ENCODE measurements around the gene JAK1.

Gene JAK1

GRCh38 chr1:64843675-64844074, 122.7 kb downstream of the JAK1 start:
- no peak for DNase-seq (ENCODE audit: low read depth, low spot score)
- no peak overlapping the region for H3K4me3 ChIP-seq (ENCODE audit: low read depth, low read length)
- TF ChIP-seq CTCF (IDR thresholded peaks at IDR 0.05; ENCODE audit: low read depth, low read length): no peak
- in situ Hi-C loops (cut with HindIII; ENCODE audit: low sequenced_read_pairs): no loop called here

GRCh38 chr1:64842224-64842623, 124.1 kb downstream of the JAK1 start:
- no peak for DNase-seq (ENCODE audit: low read depth, low spot score)
- in situ Hi-C loops (cut with HindIII; ENCODE audit: low sequenced_read_pairs): no loop called here
- H3K4me3 ChIP-seq (ENCODE audit: low read depth, low read length): no peak overlapping the region
- TF ChIP-seq CTCF (IDR thresholded peaks at IDR 0.05; ENCODE audit: low read depth, low read length): no peak

- in situ Hi-C loops (cut with HindIII; ENCODE audit: low sequenced_read_pairs): no loop called here
- no peak overlapping the region for H3K4me3 ChIP-seq (ENCODE audit: low read depth, low read length)
- DNase-seq (ENCODE audit: low read depth, low spot score): no peak
- TF ChIP-seq CTCF (IDR thresholded peaks at IDR 0.05; ENCODE audit: low read depth, low read length): no peak
These were observed 124.9 kb downstream of the JAK1 start for GRCh38 chr1:64841330-64842065.

GRCh38 chr1:64839732-64840405, 126.5 kb downstream of the JAK1 start:
- no peak for TF ChIP-seq CTCF (IDR thresholded peaks at IDR 0.05; ENCODE audit: low read depth, low read length)
- no peak for DNase-seq (ENCODE audit: low read depth, low spot score)
- in situ Hi-C loops (cut with HindIII; ENCODE audit: low sequenced_read_pairs): no loop called here
- no peak overlapping the region for H3K4me3 ChIP-seq (ENCODE audit: low read depth, low read length)

- in situ Hi-C loops (cut with HindIII; ENCODE audit: low sequenced_read_pairs): no loop called here
- no peak for DNase-seq (ENCODE audit: low read depth, low spot score)
- H3K4me3 ChIP-seq (ENCODE audit: low read depth, low read length): no peak overlapping the region
- no peak for TF ChIP-seq CTCF (IDR thresholded peaks at IDR 0.05; ENCODE audit: low read depth, low read length)
These were observed 127.1 kb downstream of the JAK1 start for GRCh38 chr1:64839261-64839660.

- H3K4me3 ChIP-seq (ENCODE audit: low read depth, low read length): no peak overlapping the region
- in situ Hi-C loops (cut with HindIII; ENCODE audit: low sequenced_read_pairs): no loop called here
- no peak for TF ChIP-seq CTCF (IDR thresholded peaks at IDR 0.05; ENCODE audit: low read depth, low read length)
- DNase-seq (ENCODE audit: low read depth, low spot score): no peak
These were observed 127.9 kb downstream of the JAK1 start for GRCh38 chr1:64838486-64838885.
